Natural killer cell treated with Interleukin-12 subunit alpha and Interleukin-12 subunit beta and Interleukin-15 and Interleukin-18, amount 100 ng/mL, for 72 hours (primary cell): ENCODE measurements around the gene PDCL3. TPM values are rescaled to one million over a fixed set of nuclear protein-coding genes. Genes with fewer than 3 reads are reported as not detected.
A peak's percentile ranks its signal among the peaks of the same experiment; 100 is the strongest.

Source experiments
- ATAC-seq, 2 donors: fragments of 150-1000 bp; cut with Tn5 transposase in 1 of 2; sonication (Bioruptor Pico), chemical (Tn5 transposase) in 1 of 2; 2 replicates each; pipeline ENCODE4 v1.10.0; 2021
- DNase-seq: peaks from one replicate; pipeline ENCODE4 v3.0.0; 2022; ENCODE audit warnings: low spot score
- H3K27ac Mint-ChIP-seq, 2 donors: 1 replicate in 1 of 2; 2 replicates in 1 of 2; pipeline ENCODE4 v1.8.0; 2022; ENCODE audit warnings: mixed read lengths in 2 of 2, mild to moderate bottlenecking in 1 of 2, moderate library complexity in 1 of 2
- H3K27me3 Mint-ChIP-seq, 2 donors: 1 replicate in 1 of 2; 2 replicates in 1 of 2; pipeline ENCODE4 v1.8.0; 2022; ENCODE audit warnings: mixed read lengths in 2 of 2
- H3K36me3 Mint-ChIP-seq: one replicate; pipeline ENCODE4 v1.8.0; 2022; ENCODE audit warnings: mixed read lengths
- H3K4me1 Mint-ChIP-seq, 2 donors: 1 replicate in 1 of 2; 2 replicates in 1 of 2; pipeline ENCODE4 v1.8.0; 2022; ENCODE audit warnings: low read depth in 2 of 2, mixed read lengths in 2 of 2, mild to moderate bottlenecking in 1 of 2
- H3K4me3 Mint-ChIP-seq: one replicate; pipeline ENCODE4 v1.8.0; 2022; ENCODE audit warnings: mixed read lengths
- H3K9me3 Mint-ChIP-seq: 2 replicates; pipeline ENCODE4 v1.8.0; 2022; ENCODE audit warnings: mixed read lengths
- total RNA-seq, 2 donors: library from RNA; stranded (reverse); gene quantifications; one replicate each; pipeline ENCODE4 v1.2.3, GENCODE V29; 2022

Gene PDCL3
- total RNA-seq, result 10 to 100 TPM; 22.6 to 37.6 TPM

- peak; percentile 95 for DNase-seq
- Mint-ChIP-seq H3K4me1 (peaks cover 9 to 14% of the 10 kb centered on the region in 2 donors), H3K27ac (peak within 1 kb of the TSS; percentile 94 to 97), H3K36me3 (no peaks in the 10 kb centered on the region), H3K9me3 (no peaks in the 10 kb centered on the region), H3K27me3 (no peaks in the 10 kb centered on the region), H3K4me3 (peak within 1 kb of the TSS; percentile 87)
- ATAC-seq, result peak; percentile 96 to 97
These were observed at the start of gene PDCL3 for GRCh38 chr2:100562613-100563406. PDCL3 (plus strand) TSS chr2:100562993; CDS start chr2:100563068, 75 bp downstream.

GRCh38 chr2:100513650-100514049, 49.1 kb upstream of the PDCL3 start:
- H3K27ac Mint-ChIP-seq, result no peak overlapping the region
- H3K4me1 Mint-ChIP-seq, result no peaks in the 10 kb centered on the region
- H3K4me3 Mint-ChIP-seq, result no peak overlapping the region
- peaks cover 3 to 4% of the 10 kb centered on the region in 2 donors for H3K27me3 Mint-ChIP-seq
- H3K36me3 Mint-ChIP-seq, result peaks cover under 1% of the 10 kb centered on the region
- ATAC-seq, result no peak
- DNase-seq, result no peak
- H3K9me3 Mint-ChIP-seq, result no peaks in the 10 kb centered on the region

- no peak overlapping the region for H3K27ac Mint-ChIP-seq
- H3K27me3 Mint-ChIP-seq, result peaks cover 0 to 7% of the 10 kb centered on the region in 2 donors
- H3K4me3 Mint-ChIP-seq, result no peak overlapping the region
- no peaks in the 10 kb centered on the region for H3K36me3 Mint-ChIP-seq
- H3K9me3 Mint-ChIP-seq, result no peaks in the 10 kb centered on the region
- DNase-seq (no peak), ATAC-seq (no peak)
- H3K4me1 Mint-ChIP-seq, result no peaks in the 10 kb centered on the region
These were observed 45.2 kb upstream of the PDCL3 start for GRCh38 chr2:100517556-100517955.

GRCh38 chr2:100518801-100519200, 44.0 kb upstream of the PDCL3 start:
- H3K27me3 Mint-ChIP-seq, result peaks cover 0 to 5% of the 10 kb centered on the region in 2 donors
- no peak overlapping the region for H3K27ac Mint-ChIP-seq
- no peaks in the 10 kb centered on the region for H3K36me3 Mint-ChIP-seq
- no peak for ATAC-seq
- no peak overlapping the region for H3K4me3 Mint-ChIP-seq
- H3K4me1 Mint-ChIP-seq, result no peaks in the 10 kb centered on the region
- no peak for DNase-seq
- no peaks in the 10 kb centered on the region for H3K9me3 Mint-ChIP-seq

- DNase-seq (no peak), ATAC-seq (no peak)
- Mint-ChIP-seq H3K36me3 (no peaks in the 10 kb centered on the region), H3K27me3 (peaks cover 0 to 5% of the 10 kb centered on the region in 2 donors), H3K9me3 (no peaks in the 10 kb centered on the region), H3K4me3 (no peak overlapping the region), H3K4me1 (no peaks in the 10 kb centered on the region), H3K27ac (no peak overlapping the region)
These were observed 42.6 kb upstream of the PDCL3 start for GRCh38 chr2:100520224-100520623.

GRCh38 chr2:100522430-100522829, 40.4 kb upstream of the PDCL3 start:
- peaks cover 7 to 11% of the 10 kb centered on the region in 2 donors for H3K27me3 Mint-ChIP-seq
- no peaks in the 10 kb centered on the region for H3K9me3 Mint-ChIP-seq
- no peak overlapping the region for H3K4me3 Mint-ChIP-seq
- DNase-seq, result no peak
- ATAC-seq, result no peak
- no peaks in the 10 kb centered on the region for H3K36me3 Mint-ChIP-seq
- H3K27ac Mint-ChIP-seq, result no peak overlapping the region
- no peaks in the 10 kb centered on the region for H3K4me1 Mint-ChIP-seq

GRCh38 chr2:100524331-100524730, 38.5 kb upstream of the PDCL3 start:
- Mint-ChIP-seq H3K36me3 (no peaks in the 10 kb centered on the region), H3K27ac (no peak overlapping the region), H3K4me1 (no peaks in the 10 kb centered on the region), H3K4me3 (no peak overlapping the region), H3K27me3 (peaks cover 4 to 11% of the 10 kb centered on the region in 2 donors), H3K9me3 (no peaks in the 10 kb centered on the region)
- no peak for ATAC-seq
- no peak for DNase-seq

- Mint-ChIP-seq H3K27me3 (peaks cover 4 to 11% of the 10 kb centered on the region in 2 donors), H3K9me3 (no peaks in the 10 kb centered on the region), H3K4me1 (peaks cover 2 to 5% of the 10 kb centered on the region in 2 donors), H3K4me3 (no peak overlapping the region), H3K36me3 (no peaks in the 10 kb centered on the region), H3K27ac (no peak overlapping the region)
- ATAC-seq, result peak in 1 of 2 donors; percentile 24
- DNase-seq, result no peak
These were observed 35.9 kb upstream of the PDCL3 start for GRCh38 chr2:100526868-100527267.

- H3K36me3 Mint-ChIP-seq, result no peaks in the 10 kb centered on the region
- H3K4me1 Mint-ChIP-seq, result peaks cover 2 to 5% of the 10 kb centered on the region in 2 donors
- H3K27ac Mint-ChIP-seq, result no peak overlapping the region
- no peaks in the 10 kb centered on the region for H3K9me3 Mint-ChIP-seq
- H3K4me3 Mint-ChIP-seq, result no peak overlapping the region
- peaks cover 4 to 11% of the 10 kb centered on the region in 2 donors for H3K27me3 Mint-ChIP-seq
- ATAC-seq (no peak), DNase-seq (no peak)
These were observed 35.3 kb upstream of the PDCL3 start for GRCh38 chr2:100527440-100528015.

GRCh38 chr2:100529176-100529575, 33.6 kb upstream of the PDCL3 start:
- H3K4me3 Mint-ChIP-seq, result no peak overlapping the region
- no peaks in the 10 kb centered on the region for H3K36me3 Mint-ChIP-seq
- no peak for DNase-seq
- H3K27ac Mint-ChIP-seq, result no peak overlapping the region
- ATAC-seq, result no peak
- no peaks in the 10 kb centered on the region for H3K9me3 Mint-ChIP-seq
- peaks cover 10 to 21% of the 10 kb centered on the region in 2 donors for H3K27me3 Mint-ChIP-seq
- peaks cover 2 to 5% of the 10 kb centered on the region in 2 donors for H3K4me1 Mint-ChIP-seq

GRCh38 chr2:100529900-100530299, 32.9 kb upstream of the PDCL3 start:
- DNase-seq (no peak), ATAC-seq (no peak)
- Mint-ChIP-seq H3K9me3 (no peaks in the 10 kb centered on the region), H3K36me3 (no peaks in the 10 kb centered on the region), H3K27ac (no peak overlapping the region), H3K4me3 (no peak overlapping the region), H3K27me3 (peaks cover 10 to 21% of the 10 kb centered on the region in 2 donors), H3K4me1 (peaks cover 2 to 5% of the 10 kb centered on the region in 2 donors)

GRCh38 chr2:100535855-100536254, 26.9 kb upstream of the PDCL3 start:
- Mint-ChIP-seq H3K27me3 (peaks cover 10 to 11% of the 10 kb centered on the region in 2 donors), H3K36me3 (no peaks in the 10 kb centered on the region), H3K4me3 (no peak overlapping the region), H3K4me1 (no peaks in the 10 kb centered on the region), H3K27ac (no peak overlapping the region), H3K9me3 (no peaks in the 10 kb centered on the region)
- no peak for DNase-seq
- ATAC-seq, result no peak

- no peak overlapping the region for H3K27ac Mint-ChIP-seq
- H3K9me3 Mint-ChIP-seq, result no peaks in the 10 kb centered on the region
- H3K4me3 Mint-ChIP-seq, result no peak overlapping the region
- ATAC-seq (no peak), DNase-seq (no peak)
- no peaks in the 10 kb centered on the region for H3K4me1 Mint-ChIP-seq
- no peaks in the 10 kb centered on the region for H3K36me3 Mint-ChIP-seq
- H3K27me3 Mint-ChIP-seq, result peaks cover 10% of the 10 kb centered on the region in 2 donors
These were observed 24.9 kb upstream of the PDCL3 start for GRCh38 chr2:100537918-100538317.

- Mint-ChIP-seq H3K4me3 (no peak overlapping the region), H3K4me1 (no peaks in the 10 kb centered on the region), H3K27ac (no peak overlapping the region), H3K36me3 (no peaks in the 10 kb centered on the region), H3K9me3 (no peaks in the 10 kb centered on the region), H3K27me3 (peaks cover 0 to 4% of the 10 kb centered on the region in 2 donors)
- ATAC-seq, result no peak
- DNase-seq, result no peak
These were observed 23.6 kb upstream of the PDCL3 start for GRCh38 chr2:100539221-100539620.
